Fibroblast of the aortic adventitia (primary cell): ENCODE measurements around the gene REC8. TPM values are rescaled to one million over a fixed set of nuclear protein-coding genes. Genes with fewer than 3 reads are reported as not detected.

Experiments used
- DNase-seq: peaks from one replicate; pipeline ENCODE4 v3.0.0-alpha.2; 2010; ENCODE audit warnings: low read depth
- H3K4me3 ChIP-seq: 2 replicates; pipeline ENCODE4 v1.5.1; 2011; ENCODE audit warnings: low read depth, mild to moderate bottlenecking, control low read depth, low read length, moderate library complexity
- total RNA-seq: library from RNA; depleted of rRNA; stranded (reverse); fragments of >200 nt; gene quantifications from 2 replicates; pipeline ENCODE4 v1.2.3, GENCODE V29; 2012; ENCODE audit warnings: low replicate concordance
- TF ChIP-seq, protein P1 (sequence below): IDR thresholded peaks from 2 replicates; pipeline ENCODE4 v1.5.1; 2011; ENCODE audit warnings: mild to moderate bottlenecking, low read length, control low read depth, inconsistent platforms; ENCODE audit not compliant: insufficient read depth

Gene REC8
- total RNA-seq, 1 donor, result 1.9 TPM

DNA sequence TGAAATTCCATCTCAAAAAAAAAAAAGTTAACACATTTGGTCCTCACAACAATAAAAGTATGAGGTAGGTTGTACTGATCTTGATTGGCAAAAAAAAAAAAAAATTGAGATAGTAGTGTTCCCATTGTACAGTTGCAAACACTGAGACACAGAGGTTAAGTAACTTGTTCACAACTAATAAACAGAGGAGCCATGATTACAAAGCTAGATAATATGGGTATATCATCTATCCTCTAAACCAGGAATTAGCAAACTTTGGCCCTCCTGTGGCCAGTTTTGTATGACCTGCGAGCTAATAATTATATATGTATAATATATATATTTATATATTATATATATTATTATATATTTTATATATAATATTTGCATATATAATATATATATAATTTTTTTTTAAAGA lies 38.1 kb upstream of the REC8 start:
- TF ChIP-seq, protein P1, sequence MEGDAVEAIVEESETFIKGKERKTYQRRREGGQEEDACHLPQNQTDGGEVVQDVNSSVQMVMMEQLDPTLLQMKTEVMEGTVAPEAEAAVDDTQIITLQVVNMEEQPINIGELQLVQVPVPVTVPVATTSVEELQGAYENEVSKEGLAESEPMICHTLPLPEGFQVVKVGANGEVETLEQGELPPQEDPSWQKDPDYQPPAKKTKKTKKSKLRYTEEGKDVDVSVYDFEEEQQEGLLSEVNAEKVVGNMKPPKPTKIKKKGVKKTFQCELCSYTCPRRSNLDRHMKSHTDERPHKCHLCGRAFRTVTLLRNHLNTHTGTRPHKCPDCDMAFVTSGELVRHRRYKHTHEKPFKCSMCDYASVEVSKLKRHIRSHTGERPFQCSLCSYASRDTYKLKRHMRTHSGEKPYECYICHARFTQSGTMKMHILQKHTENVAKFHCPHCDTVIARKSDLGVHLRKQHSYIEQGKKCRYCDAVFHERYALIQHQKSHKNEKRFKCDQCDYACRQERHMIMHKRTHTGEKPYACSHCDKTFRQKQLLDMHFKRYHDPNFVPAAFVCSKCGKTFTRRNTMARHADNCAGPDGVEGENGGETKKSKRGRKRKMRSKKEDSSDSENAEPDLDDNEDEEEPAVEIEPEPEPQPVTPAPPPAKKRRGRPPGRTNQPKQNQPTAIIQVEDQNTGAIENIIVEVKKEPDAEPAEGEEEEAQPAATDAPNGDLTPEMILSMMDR, result no peak
- no peak overlapping the region for H3K4me3 ChIP-seq
- no peak for DNase-seq

DNA sequence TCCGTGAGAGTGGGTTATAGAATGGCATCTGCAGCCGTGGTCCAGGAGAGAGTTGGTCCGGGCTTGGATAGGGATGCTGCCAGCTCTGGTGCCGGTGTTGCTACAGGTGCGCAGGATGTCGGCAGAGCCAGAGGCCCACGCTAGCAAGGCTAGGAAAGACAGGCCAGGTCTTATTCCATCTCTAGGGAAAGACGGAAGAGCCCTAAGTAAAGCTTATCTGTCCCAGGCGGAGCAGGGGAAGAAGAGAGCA lies 36.4 kb upstream of the REC8 start:
- H3K4me3 ChIP-seq, result peak overlapping the region; percentile 87
- TF ChIP-seq, protein P1, result no peak
- DNase-seq, result no peak

DNA sequence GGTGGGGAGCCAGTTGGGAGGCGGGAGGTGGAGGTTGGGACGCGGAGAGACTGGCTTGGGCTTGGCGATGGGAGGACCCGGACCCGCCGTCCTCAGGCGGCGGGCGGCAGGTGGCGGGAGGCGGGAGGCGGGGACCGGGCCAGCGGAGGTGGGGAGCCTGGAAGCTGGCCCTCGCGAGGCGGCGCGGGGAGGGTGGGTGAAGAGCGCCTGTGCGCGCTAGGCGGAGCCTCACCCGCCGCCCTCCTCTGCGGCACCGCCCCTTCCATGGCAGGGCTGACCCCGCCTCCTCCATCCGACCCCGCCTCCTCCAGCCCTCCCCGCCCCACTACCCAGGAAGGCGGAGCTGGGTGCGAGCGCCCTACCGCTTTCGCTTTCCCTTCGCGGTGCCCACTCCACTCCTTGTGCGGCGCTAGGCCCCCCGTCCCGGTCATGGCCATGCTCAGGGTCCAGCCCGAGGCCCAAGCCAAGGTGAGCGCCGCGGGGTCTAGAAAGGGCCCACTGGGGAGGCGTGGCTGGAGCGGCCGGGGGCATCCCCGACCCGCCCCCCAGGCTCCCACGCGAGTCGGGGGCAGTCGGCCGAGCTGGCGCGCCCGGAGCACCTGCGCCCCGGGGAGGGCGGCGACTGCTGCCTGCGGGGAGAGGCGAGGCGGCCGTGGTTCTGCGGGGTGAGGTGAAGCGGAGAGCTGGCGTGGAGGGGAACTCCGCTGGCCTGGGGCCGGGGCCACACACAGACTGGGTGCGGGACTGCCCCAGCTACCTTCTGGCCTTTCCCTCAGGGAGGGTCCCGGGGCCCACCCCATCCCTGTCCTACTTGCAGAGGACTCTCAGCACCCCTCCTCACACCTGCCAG lies 35.8 kb upstream of the REC8 start, which contains the start of gene PSME1:
Gene PSME1 (plus strand): TSS at position 361 of the 850 bp plus-strand sequence. CDS start 69 bp downstream, at position 430.
- H3K4me3 ChIP-seq, result peak within 1 kb of the TSS; percentile 87
- TF ChIP-seq, protein P1, result no peak
- DNase-seq, result peak; percentile 77

DNA sequence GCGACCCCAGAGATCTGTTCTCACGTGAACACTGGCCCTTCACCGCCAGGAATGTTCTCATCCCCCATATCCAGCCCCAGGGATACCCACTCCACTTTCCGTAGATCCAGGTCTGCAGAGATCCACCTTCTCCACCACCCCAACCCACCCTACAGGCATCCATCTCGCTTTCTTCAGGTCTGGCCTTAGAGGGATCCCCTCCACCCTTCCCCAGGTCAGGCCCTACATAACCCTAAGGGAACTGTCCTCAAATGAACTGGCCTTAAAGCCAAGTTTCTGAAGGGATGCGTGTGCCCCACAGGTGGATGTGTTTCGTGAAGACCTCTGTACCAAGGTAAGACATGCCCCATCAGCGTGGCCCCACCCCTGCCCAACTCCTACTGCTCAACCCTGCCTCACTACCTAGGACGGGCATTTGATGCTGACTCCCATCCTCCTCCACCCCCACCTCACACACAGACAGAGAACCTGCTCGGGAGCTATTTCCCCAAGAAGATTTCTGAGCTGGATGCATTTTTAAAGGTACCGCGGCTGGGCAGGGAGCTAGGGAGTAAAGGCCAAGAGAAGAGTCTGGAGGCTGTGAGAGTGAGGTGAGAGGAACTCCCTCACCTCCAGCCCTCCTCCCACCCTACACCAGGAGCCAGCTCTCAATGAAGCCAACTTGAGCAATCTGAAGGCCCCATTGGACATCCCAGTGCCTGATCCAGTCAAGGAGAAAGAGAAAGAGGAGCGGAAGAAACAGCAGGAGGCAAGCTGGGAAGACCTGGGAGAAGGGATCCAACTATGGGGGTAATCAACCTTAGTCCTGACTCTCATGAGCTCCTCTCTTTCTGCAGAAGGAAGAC lies 35.0 kb upstream of the REC8 start:
- H3K4me3 ChIP-seq, result peak overlapping the region; percentile 87
- DNase-seq, result no peak
- TF ChIP-seq, protein P1, result no peak

DNA sequence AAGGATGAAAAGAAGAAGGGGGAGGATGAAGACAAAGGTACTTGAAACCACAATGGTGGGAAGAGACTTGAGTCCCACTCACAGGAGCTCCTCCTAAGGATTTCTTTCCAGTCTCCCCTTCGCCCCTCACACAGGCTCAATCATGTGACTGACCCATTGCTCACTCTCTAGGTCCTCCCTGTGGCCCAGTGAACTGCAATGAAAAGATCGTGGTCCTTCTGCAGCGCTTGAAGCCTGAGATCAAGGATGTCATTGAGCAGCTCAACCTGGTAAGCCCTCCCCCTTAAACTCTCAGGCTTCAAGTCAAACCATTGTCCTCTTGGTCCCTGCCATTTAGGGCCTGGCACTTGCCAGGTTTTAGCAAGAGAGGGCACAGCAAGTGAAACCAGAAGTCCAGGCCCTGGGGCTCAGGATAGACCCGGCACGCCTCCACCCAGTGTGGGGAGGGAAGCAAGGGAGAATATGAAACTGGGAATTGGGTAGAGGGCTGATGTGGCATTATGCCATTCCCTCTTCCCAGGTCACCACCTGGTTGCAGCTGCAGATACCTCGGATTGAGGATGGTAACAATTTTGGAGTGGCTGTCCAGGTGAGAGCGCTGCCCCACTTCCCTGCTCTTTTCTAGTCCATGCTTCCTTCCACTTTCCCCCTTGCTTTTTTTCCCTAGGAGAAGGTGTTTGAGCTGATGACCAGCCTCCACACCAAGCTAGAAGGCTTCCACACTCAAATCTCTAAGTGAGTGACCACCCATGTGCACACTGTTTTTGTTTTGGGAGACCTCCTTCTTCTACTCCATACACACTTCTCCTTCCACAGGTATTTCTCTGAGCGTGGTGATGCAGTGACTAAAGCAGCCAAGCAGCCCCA lies 34.1 kb upstream of the REC8 start:
- no peak for DNase-seq
- TF ChIP-seq, protein P1, result no peak
- H3K4me3 ChIP-seq, result peak overlapping the region; percentile 17
